Gastroesophageal sphincter (tissue), 4 donors: ENCODE results near the gene C1QB. TPM values are rescaled to one million over a fixed set of nuclear protein-coding genes. Genes with fewer than 3 reads are reported as not detected.
"Not testable (repeated sequence)": the region's sequence is repeated elsewhere in the genome, so short reads cannot be mapped to it uniquely, and the experiment has no call there.

Source experiments
- ATAC-seq: fragments of 150-250 bp; one replicate; pipeline ENCODE4 v1.9.1; 2016; ENCODE audit warnings: mild to moderate bottlenecking, moderate library complexity
- H3K27ac ChIP-seq, 4 donors: fragments of 200-600 bp; sonication (generic) in 3 of 4; 1 replicate in 3 of 4; 2 replicates in 1 of 4; pipeline ENCODE4 v1.5.1; 2016 to 2019
- H3K27me3 ChIP-seq: fragments of 200-600 bp; sonication (generic); one replicate; pipeline ENCODE4 v1.5.1; 2019
- H3K36me3 ChIP-seq, 2 donors: fragments of 200-600 bp; sonication (generic); one replicate each; pipeline ENCODE4 v1.5.1; 2019; ENCODE audit warnings: control low read depth in 1 of 2
- H3K4me1 ChIP-seq, 3 donors: fragments of 200-600 bp; sonication (generic); 1 replicate in 2 of 3; 2 replicates in 1 of 3; pipeline ENCODE4 v1.5.1; 2016 to 2019; ENCODE audit warnings: control low read depth in 2 of 3
- H3K4me3 ChIP-seq, 2 donors: fragments of 200-600 bp; sonication (generic); one replicate each; pipeline ENCODE4 v1.5.1; 2019; ENCODE audit warnings: mild to moderate bottlenecking in 1 of 2, moderate library complexity in 1 of 2
- H3K9me3 ChIP-seq, 3 donors: fragments of 200-600 bp; sonication (generic); one replicate each; pipeline ENCODE4 v1.5.1; 2017 to 2019; ENCODE audit warnings: control low read depth in 2 of 3
- EP300 ChIP-seq: sonication (generic); formaldehyde crosslinking; IDR thresholded peaks from one replicate; pipeline ENCODE4 v1.6.1; 2017; ENCODE audit warnings: antibody characterized with exemption, mild to moderate bottlenecking
- POLR2A ChIP-seq, 2 donors: fragments of 450-650 bp; IDR thresholded peaks; one replicate each; pipeline ENCODE4 v1.6.1; 2017; ENCODE audit warnings: antibody characterized with exemption in 2 of 2, mild to moderate bottlenecking in 2 of 2, moderate library complexity in 1 of 2
- POLR2AphosphoS5 ChIP-seq: sonication (generic); formaldehyde crosslinking; IDR thresholded peaks from one replicate; pipeline ENCODE4 v1.6.1; 2017; ENCODE audit warnings: antibody characterized with exemption
- WGBS, 2 donors: methylation state at CpG; one replicate each; pipeline ENCODE4 v1.1.5; 2018; ENCODE audit warnings: low coverage in 1 of 2; 5-methylcytosine and 5-hydroxymethylcytosine counted together
- total RNA-seq, 4 donors: library from RNA; depleted of rRNA; stranded (reverse); fragments of >200 nt; gene quantifications; one replicate each; pipeline ENCODE4 v1.1.0, GENCODE V29; 2016
- TF ChIP-seq, protein P1 (sequence below), 4 experiments: fragments of 200-600 bp in 2 of 4; fragments of 450-650 bp in 2 of 4; sonication (generic) in 1 of 4; IDR thresholded peaks; one replicate each; pipeline ENCODE4 v1.5.1; 2017 to 2019; ENCODE audit warnings: antibody characterized with exemption in 4 of 4, mild to moderate bottlenecking in 2 of 4, moderate library complexity in 2 of 4

C1QB gene
- total RNA-seq, 4 donors from 2014 or later: 37.0 to 607 (median 249) TPM

DNA sequence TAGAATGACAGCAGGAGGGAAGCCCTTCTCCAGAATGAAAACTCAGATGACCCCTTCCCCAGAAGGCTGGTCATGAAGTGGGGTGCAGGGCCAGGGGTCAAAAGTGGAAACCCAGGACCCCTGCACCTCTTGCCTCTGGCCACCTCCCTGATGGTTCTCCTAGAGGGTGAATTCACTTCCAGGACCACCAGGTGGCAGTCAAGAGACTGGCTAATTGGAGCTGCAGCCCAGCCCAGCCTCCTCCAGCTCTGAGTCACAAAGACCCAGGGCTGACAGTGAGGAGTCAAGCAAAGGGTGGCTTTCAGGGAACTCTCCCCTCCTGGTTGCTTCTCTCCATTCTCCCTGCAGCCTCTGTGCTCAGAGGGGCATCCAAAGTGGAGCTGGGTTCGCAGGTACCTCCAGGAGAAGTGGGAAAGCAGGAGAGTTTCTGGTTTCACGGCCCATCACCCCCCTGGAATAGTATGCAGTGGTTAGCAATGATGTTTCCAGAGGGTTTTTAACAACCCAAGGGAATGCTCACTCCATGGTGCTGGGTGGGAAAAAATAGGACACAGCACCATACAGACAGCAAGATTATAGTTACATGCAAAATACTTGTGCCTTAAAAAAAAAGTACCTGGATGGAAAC, 51.5 kb downstream of the C1QB start:
- no peaks in the 10 kb centered on the region for H3K36me3 ChIP-seq
- H3K4me1 ChIP-seq: peaks cover 0 to under 1% (median 0%) of the 10 kb centered on the region in 3 donors
- WGBS, 2 donors: 80% methylated on average over 1 of the region's 2 CpGs; no CpG with 5 or more reads in 1 of the 2 donors
- ATAC-seq: peak; percentile 87
- H3K4me3 ChIP-seq: no peak overlapping the region
- H3K9me3 ChIP-seq: no peaks in the 10 kb centered on the region
- H3K27ac ChIP-seq: no peak overlapping the region
- TF ChIP-seq, protein P1, sequence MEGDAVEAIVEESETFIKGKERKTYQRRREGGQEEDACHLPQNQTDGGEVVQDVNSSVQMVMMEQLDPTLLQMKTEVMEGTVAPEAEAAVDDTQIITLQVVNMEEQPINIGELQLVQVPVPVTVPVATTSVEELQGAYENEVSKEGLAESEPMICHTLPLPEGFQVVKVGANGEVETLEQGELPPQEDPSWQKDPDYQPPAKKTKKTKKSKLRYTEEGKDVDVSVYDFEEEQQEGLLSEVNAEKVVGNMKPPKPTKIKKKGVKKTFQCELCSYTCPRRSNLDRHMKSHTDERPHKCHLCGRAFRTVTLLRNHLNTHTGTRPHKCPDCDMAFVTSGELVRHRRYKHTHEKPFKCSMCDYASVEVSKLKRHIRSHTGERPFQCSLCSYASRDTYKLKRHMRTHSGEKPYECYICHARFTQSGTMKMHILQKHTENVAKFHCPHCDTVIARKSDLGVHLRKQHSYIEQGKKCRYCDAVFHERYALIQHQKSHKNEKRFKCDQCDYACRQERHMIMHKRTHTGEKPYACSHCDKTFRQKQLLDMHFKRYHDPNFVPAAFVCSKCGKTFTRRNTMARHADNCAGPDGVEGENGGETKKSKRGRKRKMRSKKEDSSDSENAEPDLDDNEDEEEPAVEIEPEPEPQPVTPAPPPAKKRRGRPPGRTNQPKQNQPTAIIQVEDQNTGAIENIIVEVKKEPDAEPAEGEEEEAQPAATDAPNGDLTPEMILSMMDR (IDR thresholded peaks at IDR 0.05): peak in 3 of 4 experiments; percentile 90 to 95 (median 92)
- no peak for TF ChIP-seq POLR2AphosphoS5
- peaks cover 8% of the 10 kb centered on the region for H3K27me3 ChIP-seq

DNA sequence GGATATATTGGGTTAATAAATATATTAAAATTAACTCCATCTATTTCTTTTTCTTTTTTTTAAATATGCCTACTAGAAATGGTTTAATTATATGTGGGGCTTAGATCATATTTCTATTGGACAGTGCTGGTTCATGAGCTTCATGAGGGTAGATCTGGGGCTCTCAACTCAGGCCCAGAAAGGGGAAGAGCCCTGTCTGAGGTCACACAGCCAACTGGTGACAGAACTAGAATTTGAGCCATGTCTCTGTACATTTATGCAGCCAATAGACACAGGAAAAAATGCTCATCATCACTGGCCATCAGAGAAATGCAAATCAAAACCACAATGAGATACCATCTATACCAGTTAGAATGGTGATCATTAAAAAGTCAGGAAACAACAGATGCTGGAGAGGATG, 52.5 kb downstream of the C1QB start:
- Histone ChIP-seq H3K36me3 (no peaks in the 10 kb centered on the region), H3K4me1 (peaks cover 0 to 10% (median 3%) of the 10 kb centered on the region in 3 donors), H3K27ac (no peak overlapping the region), H3K4me3 (no peak overlapping the region), H3K27me3 (peaks cover 17% of the 10 kb centered on the region), H3K9me3 (no peaks in the 10 kb centered on the region)
- ATAC-seq: no peak
- TF ChIP-seq, protein P1 (IDR thresholded peaks at IDR 0.05): no peak
- no peak for TF ChIP-seq POLR2A (IDR thresholded peaks at IDR 0.05)
- TF ChIP-seq EP300: no peak
- no peak for TF ChIP-seq POLR2AphosphoS5

DNA sequence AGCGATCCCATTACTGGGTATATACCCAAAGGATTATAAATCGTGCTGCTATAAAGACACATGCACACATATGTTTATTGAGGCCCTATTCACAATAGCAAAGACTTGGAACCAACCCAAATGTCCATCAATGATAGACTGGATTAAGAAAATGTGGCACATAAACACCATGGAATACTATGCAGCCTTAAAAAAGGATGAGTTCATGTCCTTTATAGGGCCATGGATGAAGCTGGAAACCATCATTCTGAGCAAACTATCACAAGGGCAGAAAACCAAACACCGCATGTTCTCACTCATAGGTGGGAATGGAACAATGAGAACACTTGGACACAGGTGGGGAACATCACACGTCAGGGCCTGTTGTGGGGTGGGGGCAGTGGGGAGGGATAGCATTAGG, 53.1 kb downstream of the C1QB start:
- Histone ChIP-seq H3K27me3 (peaks cover 18% of the 10 kb centered on the region), H3K4me1 (peaks cover 0 to 11% (median 3%) of the 10 kb centered on the region in 3 donors)
- H3K36me3 ChIP-seq, H3K27ac ChIP-seq, H3K9me3 ChIP-seq, ATAC-seq, H3K4me3 ChIP-seq: not testable (repeated sequence)
- 95 to 96% methylated on average over 3 to 4 of the region's 4 CpGs for WGBS, 2 donors

- peaks cover 0 to 26% (median 7%) of the 10 kb centered on the region in 3 donors for H3K4me1 ChIP-seq
- H3K27me3 ChIP-seq: peaks cover 45% of the 10 kb centered on the region
- H3K27ac ChIP-seq: no peak overlapping the region
- no peak overlapping the region for H3K4me3 ChIP-seq
- TF ChIP-seq POLR2A (IDR thresholded peaks at IDR 0.05) (no peak), EP300 (no peak), POLR2AphosphoS5 (no peak)
- TF ChIP-seq, protein P1 (IDR thresholded peaks at IDR 0.05): no peak
- no peaks in the 10 kb centered on the region for H3K36me3 ChIP-seq
- ATAC-seq: no peak
- no peaks in the 10 kb centered on the region for H3K9me3 ChIP-seq
Observed at GRCh38 chr1:22708777-22709176, 55.7 kb downstream of the C1QB start.

GRCh38 chr1:22709227-22709626, 56.2 kb downstream of the C1QB start:
- TF ChIP-seq EP300 (no peak), POLR2A (IDR thresholded peaks at IDR 0.05) (no peak), POLR2AphosphoS5 (no peak)
- TF ChIP-seq, protein P1 (IDR thresholded peaks at IDR 0.05): no peak
- no peaks in the 10 kb centered on the region for H3K36me3 ChIP-seq
- H3K4me3 ChIP-seq: no peak overlapping the region
- peaks cover 49% of the 10 kb centered on the region for H3K27me3 ChIP-seq
- no peaks in the 10 kb centered on the region for H3K9me3 ChIP-seq
- 50% methylated on average over 1 of the region's 3 CpGs; no CpG with 5 or more reads in 1 of the 2 donors for WGBS, 2 donors
- H3K27ac ChIP-seq: no peak overlapping the region
- no peak for ATAC-seq
- H3K4me1 ChIP-seq: peaks cover 0 to 26% (median 7%) of the 10 kb centered on the region in 3 donors
